ENCODE results near the gene PDE9A.
"Not testable (repeated sequence)": the region's sequence is repeated elsewhere in the genome, so short reads cannot be mapped to it uniquely, and the experiment has no call there.

Gene PDE9A

GRCh38 chr21:42624095-42624790 lies 29.2 kb upstream of the PDE9A start:
- DNase-seq (ENCODE audit: low read depth, low spot score), result no peak

- DNase-seq (ENCODE audit: low read depth, low spot score), result no peak
These were observed 28.5 kb upstream of the PDE9A start for GRCh38 chr21:42624936-42625335.

- DNase-seq (ENCODE audit: low read depth, low spot score), result no peak
These were observed 27.2 kb upstream of the PDE9A start for GRCh38 chr21:42626171-42626570.

GRCh38 chr21:42627527-42628289 lies 25.7 kb upstream of the PDE9A start:
- DNase-seq (ENCODE audit: low read depth, low spot score), result no peak

GRCh38 chr21:42628466-42629061 lies 24.9 kb upstream of the PDE9A start:
- DNase-seq (ENCODE audit: low read depth, low spot score), result not testable (repeated sequence)

GRCh38 chr21:42629933-42630589 lies 23.4 kb upstream of the PDE9A start:
- DNase-seq (ENCODE audit: low read depth, low spot score), result no peak

GRCh38 chr21:42630626-42631025 lies 22.8 kb upstream of the PDE9A start:
- DNase-seq (ENCODE audit: low read depth, low spot score), result no peak

GRCh38 chr21:42631142-42631541 lies 22.3 kb upstream of the PDE9A start:
- no peak for DNase-seq (ENCODE audit: low read depth, low spot score)

- no peak for DNase-seq (ENCODE audit: low read depth, low spot score)
These were observed 21.1 kb upstream of the PDE9A start for GRCh38 chr21:42632336-42632751.

GRCh38 chr21:42632771-42633690 lies 20.4 kb upstream of the PDE9A start:
- no peak for DNase-seq (ENCODE audit: low read depth, low spot score)

GRCh38 chr21:42633858-42634257 lies 19.6 kb upstream of the PDE9A start:
- no peak for DNase-seq (ENCODE audit: low read depth, low spot score)

GRCh38 chr21:42635848-42636519 lies 17.4 kb upstream of the PDE9A start:
- no peak for DNase-seq (ENCODE audit: low read depth, low spot score)

GRCh38 chr21:42636520-42637266 lies 16.7 kb upstream of the PDE9A start:
- no peak for DNase-seq (ENCODE audit: low read depth, low spot score)

- DNase-seq (ENCODE audit: low read depth, low spot score), result no peak
These were observed 16.0 kb upstream of the PDE9A start for GRCh38 chr21:42637267-42638041.

- no peak for DNase-seq (ENCODE audit: low read depth, low spot score)
These were observed 15.1 kb upstream of the PDE9A start for GRCh38 chr21:42638266-42638863.

GRCh38 chr21:42639646-42640152 lies 13.7 kb upstream of the PDE9A start:
- no peak for DNase-seq (ENCODE audit: low read depth, low spot score)

GRCh38 chr21:42640486-42640885 lies 12.9 kb upstream of the PDE9A start:
- no peak for DNase-seq (ENCODE audit: low read depth, low spot score)

Data from iPS DF 19.7 (cell line).